Measurements from ENCODE around the gene ART3.
A peak's percentile ranks its signal among the peaks of the same experiment; 100 is the strongest.
"Not testable (repeated sequence)": the region's sequence is repeated elsewhere in the genome, so short reads cannot be mapped to it uniquely, and the experiment has no call there.

ART3 gene

DNA sequence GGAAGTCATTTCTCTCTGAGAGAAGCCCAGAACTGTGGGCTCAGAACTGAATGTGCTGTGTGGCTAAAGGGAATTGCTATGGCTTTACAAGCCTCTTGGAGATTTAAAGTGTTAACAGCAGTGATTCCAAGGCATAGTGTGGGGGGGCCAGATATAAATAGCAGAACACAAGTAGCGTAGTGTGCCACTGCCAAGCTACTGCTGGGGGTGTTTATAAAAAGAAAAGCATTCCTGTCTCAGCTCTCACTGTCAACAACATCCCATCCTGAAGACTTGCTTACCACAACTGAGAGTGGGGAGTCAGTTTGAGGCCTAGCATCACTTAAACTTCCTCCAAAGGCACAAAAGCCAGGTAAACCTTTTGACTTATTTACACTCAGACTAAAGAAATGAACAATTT, at the start of gene ART3:
Gene ART3, plus strand, starts transcription at position 242 of the 400 bp plus-strand sequence. CDS start 1,181 bp downstream, outside the sequence.
- H3K36me3 ChIP-seq (ENCODE audit: insufficient read depth, low read length), result no peaks in the 10 kb centered on the region
- H3K9ac ChIP-seq (ENCODE audit: low read length), result no peak within 1 kb of the TSS
- no peak within 1 kb of the TSS for H3K27ac ChIP-seq (ENCODE audit: low read depth, low read length)
- H3K4me3 ChIP-seq (ENCODE audit: low read depth in 1 of 2, low read length in 2 of 2), result no peak within 1 kb of the TSS
- peaks cover 9% of the 10 kb centered on the region for H3K4me1 ChIP-seq (ENCODE audit: insufficient read depth, low read length)
- no peaks in the 10 kb centered on the region for H3K9me3 ChIP-seq (ENCODE audit: low read length)
- H3K27me3 ChIP-seq (ENCODE audit: control insufficient read depth in 1 of 2, insufficient read depth in 2 of 2, low read length in 2 of 2), result no peaks in the 10 kb centered on the region

DNA sequence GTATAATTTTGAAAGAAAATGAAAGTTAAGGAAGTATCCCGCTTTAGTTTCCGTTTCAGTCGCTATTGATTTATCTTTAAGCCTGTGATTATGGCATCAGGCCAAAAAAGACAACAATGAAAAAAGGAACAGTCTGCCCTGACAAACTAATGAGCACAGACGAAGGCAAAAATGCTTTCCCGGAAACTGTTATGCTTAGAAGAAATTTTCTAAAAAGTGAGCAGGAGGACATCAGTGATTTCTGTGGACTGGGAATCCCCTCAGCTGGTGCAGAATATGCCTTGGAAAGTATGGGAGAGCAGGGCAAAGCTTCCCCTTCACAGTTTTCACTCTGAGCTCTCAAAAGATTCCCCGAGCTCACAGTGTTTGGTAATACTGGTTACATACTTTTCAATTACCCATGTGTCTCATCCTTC, 46.2 kb upstream of the ART3 start:
- no peak overlapping the region for H3K9ac ChIP-seq (ENCODE audit: low read length)
- H3K27me3 ChIP-seq (ENCODE audit: control insufficient read depth in 1 of 2, insufficient read depth in 2 of 2, low read length in 2 of 2), result no peaks in the 10 kb centered on the region
- H3K9me3 ChIP-seq (ENCODE audit: low read length), result no peaks in the 10 kb centered on the region
- H3K4me1 ChIP-seq (ENCODE audit: insufficient read depth, low read length), result peaks cover 2% of the 10 kb centered on the region
- H3K36me3 ChIP-seq (ENCODE audit: insufficient read depth, low read length), result no peaks in the 10 kb centered on the region
- no peak overlapping the region for H3K27ac ChIP-seq (ENCODE audit: low read depth, low read length)
- H3K4me3 ChIP-seq (ENCODE audit: low read depth in 1 of 2, low read length in 2 of 2), result peak overlapping the region in 1 of 2 donors; percentile 18

DNA sequence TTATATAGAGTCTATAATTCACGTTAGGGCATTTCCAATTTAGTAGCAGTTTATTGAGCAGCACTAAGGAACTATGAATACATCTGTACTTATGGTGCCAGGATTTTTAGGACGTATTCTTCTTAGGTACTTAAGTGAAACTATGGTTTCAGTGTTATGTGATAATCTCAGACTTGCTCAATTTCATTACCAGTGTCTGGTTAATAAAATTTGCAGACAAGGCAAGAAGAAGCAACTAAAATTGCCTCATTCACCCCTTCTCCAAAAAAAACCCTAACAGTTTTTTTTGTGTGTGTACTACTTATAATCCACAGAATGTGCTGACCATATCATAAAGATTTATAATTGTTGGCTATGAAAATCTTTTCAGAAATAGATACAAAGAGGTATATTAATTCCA, 45.2 kb upstream of the ART3 start:
- Histone ChIP-seq H3K4me3 (ENCODE audit: low read depth in 1 of 2, low read length in 2 of 2) (no peak overlapping the region), H3K27ac (ENCODE audit: low read depth, low read length) (no peak overlapping the region), H3K9ac (ENCODE audit: low read length) (no peak overlapping the region), H3K4me1 (ENCODE audit: insufficient read depth, low read length) (no peaks in the 10 kb centered on the region), H3K36me3 (ENCODE audit: insufficient read depth, low read length) (no peaks in the 10 kb centered on the region), H3K9me3 (ENCODE audit: low read length) (no peaks in the 10 kb centered on the region), H3K27me3 (ENCODE audit: control insufficient read depth in 1 of 2, insufficient read depth in 2 of 2, low read length in 2 of 2) (no peaks in the 10 kb centered on the region)

GRCh38 chr4:76035141-76035540, 39.4 kb upstream of the ART3 start:
- no peak overlapping the region for H3K27ac ChIP-seq (ENCODE audit: low read depth, low read length)
- no peaks in the 10 kb centered on the region for H3K27me3 ChIP-seq (ENCODE audit: control insufficient read depth in 1 of 2, insufficient read depth in 2 of 2, low read length in 2 of 2)
- H3K4me3 ChIP-seq (ENCODE audit: low read depth in 1 of 2, low read length in 2 of 2), result no peak overlapping the region
- H3K4me1 ChIP-seq (ENCODE audit: insufficient read depth, low read length), result no peaks in the 10 kb centered on the region
- H3K36me3 ChIP-seq (ENCODE audit: insufficient read depth, low read length), result no peaks in the 10 kb centered on the region
- H3K9ac ChIP-seq (ENCODE audit: low read length), result no peak overlapping the region
- no peaks in the 10 kb centered on the region for H3K9me3 ChIP-seq (ENCODE audit: low read length)

- H3K36me3 ChIP-seq (ENCODE audit: insufficient read depth, low read length), result no peaks in the 10 kb centered on the region
- no peaks in the 10 kb centered on the region for H3K9me3 ChIP-seq (ENCODE audit: low read length)
- H3K27ac ChIP-seq (ENCODE audit: low read depth, low read length), result no peak within 1 kb of the TSS
- no peak within 1 kb of the TSS for H3K4me3 ChIP-seq (ENCODE audit: low read depth in 1 of 2, low read length in 2 of 2)
- H3K4me1 ChIP-seq (ENCODE audit: insufficient read depth, low read length), result no peaks in the 10 kb centered on the region
- no peaks in the 10 kb centered on the region for H3K27me3 ChIP-seq (ENCODE audit: control insufficient read depth in 1 of 2, insufficient read depth in 2 of 2, low read length in 2 of 2)
- no peak within 1 kb of the TSS for H3K9ac ChIP-seq (ENCODE audit: low read length)
Observed at GRCh38 chr4:76035799-76036380, 38.6 kb upstream of the ART3 start, which contains the start of gene CXCL11. Gene CXCL11 (minus strand): TSS chr4:76036070. CDS start chr4:76035987, 83 bp downstream.

DNA sequence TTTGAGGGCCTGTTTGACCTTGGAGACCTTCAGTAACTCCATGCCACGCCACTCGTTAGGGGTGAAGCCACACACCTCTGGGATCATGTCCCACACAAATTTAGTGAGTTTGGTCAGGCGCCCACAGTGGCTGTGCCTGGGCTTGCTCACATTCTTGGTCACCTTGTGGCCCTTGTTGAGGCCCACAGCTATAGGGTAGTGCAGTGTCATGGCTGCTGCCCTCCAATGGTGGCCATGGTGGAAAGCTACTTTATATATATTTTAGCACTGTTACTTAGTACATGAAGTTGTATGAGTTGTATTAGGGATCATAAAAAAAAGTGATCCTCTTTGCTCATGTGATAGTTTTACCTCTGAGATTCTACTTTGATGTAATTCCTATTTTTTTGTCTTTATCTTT, 37.7 kb upstream of the ART3 start:
- H3K27ac ChIP-seq (ENCODE audit: low read depth, low read length), result no peak overlapping the region
- no peak overlapping the region for H3K4me3 ChIP-seq (ENCODE audit: low read depth in 1 of 2, low read length in 2 of 2)
- H3K4me1 ChIP-seq (ENCODE audit: insufficient read depth, low read length), result no peaks in the 10 kb centered on the region
- H3K27me3 ChIP-seq (ENCODE audit: control insufficient read depth in 1 of 2, insufficient read depth in 2 of 2, low read length in 2 of 2), result no peaks in the 10 kb centered on the region
- no peak overlapping the region for H3K9ac ChIP-seq (ENCODE audit: low read length)
- no peaks in the 10 kb centered on the region for H3K9me3 ChIP-seq (ENCODE audit: low read length)
- no peaks in the 10 kb centered on the region for H3K36me3 ChIP-seq (ENCODE audit: insufficient read depth, low read length)

DNA sequence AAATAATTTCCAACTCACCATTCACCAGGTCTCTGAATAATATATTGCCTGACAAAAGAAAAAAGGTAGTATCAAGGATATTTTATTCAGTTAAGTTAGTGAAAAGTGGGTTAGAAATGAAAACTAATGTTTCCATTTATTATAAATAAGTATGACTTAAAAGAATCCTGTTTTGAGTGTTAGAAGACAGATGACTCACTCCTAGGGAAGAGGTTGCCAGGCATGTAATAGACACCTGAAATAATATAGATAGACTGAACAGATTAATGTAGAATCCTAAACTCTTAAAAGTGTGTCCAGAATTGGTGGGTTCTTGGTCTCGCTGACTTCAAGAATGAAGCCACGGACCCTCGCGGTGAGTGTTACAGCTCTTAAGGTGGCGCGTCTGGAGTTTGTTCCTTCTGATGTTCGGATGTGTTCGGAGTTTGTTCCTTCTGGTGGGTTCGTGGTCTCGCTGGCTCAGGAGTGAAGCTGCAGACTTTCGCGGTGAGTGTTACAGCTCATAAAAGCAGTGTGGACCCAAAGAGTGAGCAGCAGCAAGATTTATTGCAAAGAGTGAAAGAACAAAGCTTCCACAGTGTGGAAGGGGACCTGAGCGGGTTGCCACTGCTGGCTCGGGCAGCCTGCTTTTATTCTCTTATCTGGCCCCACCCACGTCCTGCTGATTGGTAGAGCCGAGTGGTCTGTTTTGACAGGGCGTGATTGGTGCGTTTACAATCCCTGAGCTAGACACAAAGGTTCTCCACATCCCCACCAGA, 32.1 kb upstream of the ART3 start:
- H3K9ac ChIP-seq (ENCODE audit: low read length); H3K27me3 ChIP-seq (ENCODE audit: control insufficient read depth in 1 of 2, insufficient read depth in 2 of 2, low read length in 2 of 2); H3K36me3 ChIP-seq (ENCODE audit: insufficient read depth, low read length); H3K27ac ChIP-seq (ENCODE audit: low read depth, low read length); H3K4me3 ChIP-seq (ENCODE audit: low read depth in 1 of 2, low read length in 2 of 2); H3K4me1 ChIP-seq (ENCODE audit: insufficient read depth, low read length); H3K9me3 ChIP-seq (ENCODE audit: low read length): not testable (repeated sequence)

- not testable (repeated sequence) for H3K36me3 ChIP-seq (ENCODE audit: insufficient read depth, low read length); H3K9me3 ChIP-seq (ENCODE audit: low read length); H3K4me3 ChIP-seq (ENCODE audit: low read depth in 1 of 2, low read length in 2 of 2); H3K4me1 ChIP-seq (ENCODE audit: insufficient read depth, low read length); H3K27me3 ChIP-seq (ENCODE audit: control insufficient read depth in 1 of 2, insufficient read depth in 2 of 2, low read length in 2 of 2); H3K9ac ChIP-seq (ENCODE audit: low read length); H3K27ac ChIP-seq (ENCODE audit: low read depth, low read length)
Observed at GRCh38 chr4:76043306-76043705, 31.2 kb upstream of the ART3 start.

GRCh38 chr4:76044686-76045085, 29.8 kb upstream of the ART3 start:
- H3K9me3 ChIP-seq (ENCODE audit: low read length); H3K36me3 ChIP-seq (ENCODE audit: insufficient read depth, low read length); H3K27ac ChIP-seq (ENCODE audit: low read depth, low read length); H3K4me1 ChIP-seq (ENCODE audit: insufficient read depth, low read length); H3K27me3 ChIP-seq (ENCODE audit: control insufficient read depth in 1 of 2, insufficient read depth in 2 of 2, low read length in 2 of 2); H3K4me3 ChIP-seq (ENCODE audit: low read depth in 1 of 2, low read length in 2 of 2); H3K9ac ChIP-seq (ENCODE audit: low read length): not testable (repeated sequence)

GRCh38 chr4:76049860-76050416, 24.6 kb upstream of the ART3 start:
- H3K4me1 ChIP-seq (ENCODE audit: insufficient read depth, low read length); H3K9me3 ChIP-seq (ENCODE audit: low read length); H3K4me3 ChIP-seq (ENCODE audit: low read depth in 1 of 2, low read length in 2 of 2); H3K9ac ChIP-seq (ENCODE audit: low read length); H3K27me3 ChIP-seq (ENCODE audit: control insufficient read depth in 1 of 2, insufficient read depth in 2 of 2, low read length in 2 of 2); H3K36me3 ChIP-seq (ENCODE audit: insufficient read depth, low read length); H3K27ac ChIP-seq (ENCODE audit: low read depth, low read length): not testable (repeated sequence)

GRCh38 chr4:76050560-76051050, 23.9 kb upstream of the ART3 start:
- not testable (repeated sequence) for H3K36me3 ChIP-seq (ENCODE audit: insufficient read depth, low read length); H3K27ac ChIP-seq (ENCODE audit: low read depth, low read length); H3K9me3 ChIP-seq (ENCODE audit: low read length); H3K27me3 ChIP-seq (ENCODE audit: control insufficient read depth in 1 of 2, insufficient read depth in 2 of 2, low read length in 2 of 2); H3K4me1 ChIP-seq (ENCODE audit: insufficient read depth, low read length); H3K9ac ChIP-seq (ENCODE audit: low read length); H3K4me3 ChIP-seq (ENCODE audit: low read depth in 1 of 2, low read length in 2 of 2)

Measured in muscle layer of colon (tissue), 2 donors.